ENCODE measurements around the gene SPACDR.
"Not testable (repeated sequence)": the region's sequence is repeated elsewhere in the genome, so short reads cannot be mapped to it uniquely, and the experiment has no call there.

SPACDR gene

DNA sequence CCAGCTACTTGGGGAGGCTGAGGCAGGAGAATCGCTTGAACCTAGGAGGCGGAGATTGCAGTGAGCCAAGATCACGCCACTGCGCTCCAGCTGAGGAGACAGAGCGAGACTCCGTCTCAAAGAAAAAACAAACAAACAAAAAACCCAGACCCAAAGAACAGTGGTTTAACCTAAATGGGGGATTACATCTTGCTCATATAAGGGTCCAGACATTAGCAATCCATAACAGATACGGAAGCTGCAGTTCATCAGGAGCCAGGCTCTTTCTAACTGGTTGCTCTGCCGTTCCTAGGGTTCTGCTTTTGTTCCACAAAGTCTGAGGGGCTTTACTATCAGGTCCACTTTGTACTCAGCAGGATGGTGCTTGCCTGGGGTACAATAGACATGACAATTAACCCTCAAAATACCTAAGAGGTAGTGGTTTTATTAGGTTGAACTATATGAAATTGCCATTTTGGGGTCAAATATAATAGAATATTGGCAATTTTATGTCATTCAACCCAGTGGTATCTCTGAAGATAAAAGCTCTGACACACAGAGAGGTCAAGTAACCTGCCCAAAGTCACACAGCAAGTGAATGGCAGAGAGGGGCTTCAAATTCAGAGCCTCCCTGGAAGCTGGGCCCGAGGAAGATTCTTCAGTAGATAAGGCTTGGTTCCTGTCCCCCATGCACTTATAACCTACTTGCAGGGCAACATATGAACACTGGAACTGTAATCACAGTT lies 41.0 kb upstream of the SPACDR start:
- TF ChIP-seq CTCF (IDR thresholded peaks at IDR 0.05; ENCODE audit: insufficient read depth, low read length, missing control alignments), result no peak
- ChIA-PET CTCF (interaction anchor here (1.2 to 3.2 kb wide), 4 partner anchors 22 to 59 kb away, joined by 4 to 19 read pairs (median 6); no protein-coding TSS in a partner anchor), POLR2A (no interaction called here)

GRCh38 chr7:100504031-100504430 lies 40.0 kb upstream of the SPACDR start:
- DNase-seq (ENCODE audit: low read depth, low spot score); H3K4me3 ChIP-seq (ENCODE audit: low read depth, low read length); POLR2A ChIA-PET: not testable (repeated sequence)
- CTCF ChIA-PET, result interaction anchor here (1.2 to 3.2 kb wide), 3 partner anchors 21 to 60 kb away, joined by 4 to 19 read pairs (median 6); no protein-coding TSS in a partner anchor

More for the DNA sequence above, 41.0 kb upstream of the SPACDR start:
- no peak for DNase-seq (ENCODE audit: low read depth, low spot score)
- no peak overlapping the region for H3K4me3 ChIP-seq (ENCODE audit: low read depth, low read length)

GRCh38 chr7:100500743-100501142 lies 36.7 kb upstream of the SPACDR start:
- CTCF ChIA-PET; H3K4me3 ChIP-seq (ENCODE audit: low read depth, low read length); DNase-seq (ENCODE audit: low read depth, low spot score): not testable (repeated sequence)
- POLR2A ChIA-PET, result interaction anchor here (1.0 kb wide), 1 partner anchor 36 kb away, joined by 4 read pairs; no protein-coding TSS in a partner anchor

GRCh38 chr7:100496509-100496908 lies 32.4 kb upstream of the SPACDR start:
- POLR2A ChIA-PET, result interaction anchor here (0.7 to 1.1 kb wide), 2 partner anchors 18 to 38 kb away, joined by 3 read pairs; partner anchors contain the start of gene TSC22D4
- no peak for TF ChIP-seq CTCF (IDR thresholded peaks at IDR 0.05; ENCODE audit: insufficient read depth, low read length, missing control alignments)
- no peak overlapping the region for H3K4me3 ChIP-seq (ENCODE audit: low read depth, low read length)
- DNase-seq (ENCODE audit: low read depth, low spot score), result no peak
- CTCF ChIA-PET, result interaction anchor here (0.7 to 3.1 kb wide), 6 partner anchors 12 to 85 kb away, joined by 3 to 27 read pairs (median 4); partner anchors contain the start of gene NYAP1

DNA sequence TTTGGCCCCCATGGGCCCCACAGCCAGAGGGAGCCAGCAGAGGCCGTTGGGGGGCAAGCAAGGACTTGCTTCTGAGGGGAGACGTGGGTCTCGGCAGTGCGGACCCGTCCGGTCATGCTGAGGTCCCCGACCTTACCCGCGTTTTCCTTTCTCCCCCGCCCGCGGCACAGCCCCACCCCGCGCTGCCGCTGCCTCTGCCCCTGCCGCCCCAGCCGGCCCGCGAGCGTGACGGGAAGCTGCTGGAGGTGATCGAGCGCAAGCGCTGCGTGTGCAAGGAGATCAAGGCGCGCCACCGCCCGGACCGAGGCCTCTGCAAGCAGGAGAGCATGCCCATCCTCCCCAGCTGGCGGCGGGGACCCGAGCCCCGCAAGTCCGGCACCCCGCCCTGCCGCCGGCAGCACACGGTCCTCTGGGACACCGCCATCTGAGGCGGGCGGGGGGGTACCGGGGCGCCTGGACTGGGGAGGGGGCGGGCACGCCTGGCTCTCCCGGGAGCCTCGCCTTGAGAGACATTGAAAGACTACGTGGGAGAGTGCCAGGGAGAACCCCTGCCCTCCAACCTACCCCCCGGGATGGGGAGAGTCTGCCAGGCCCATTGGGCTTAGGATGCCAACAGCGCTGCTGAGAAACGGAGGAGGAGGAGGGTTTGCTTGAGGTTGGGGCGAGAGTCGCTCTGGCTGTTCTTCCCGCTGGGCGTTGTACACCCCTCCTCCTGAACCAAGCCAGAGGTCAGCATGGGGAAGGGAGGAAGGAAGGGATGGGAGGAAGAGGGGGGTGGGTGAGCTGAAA lies 29.6 kb upstream of the SPACDR start:
- CTCF ChIA-PET, result interaction anchor here (1.7 to 7.0 kb wide), 5 partner anchors 11 to 66 kb away, joined by 3 to 42 read pairs (median 8); partner anchors contain the start of genes NYAP1 and TSC22D4
- no peak overlapping the region for H3K4me3 ChIP-seq (ENCODE audit: low read depth, low read length)
- TF ChIP-seq CTCF (IDR thresholded peaks at IDR 0.05; ENCODE audit: insufficient read depth, low read length, missing control alignments), result no peak
- POLR2A ChIA-PET, result no interaction called here
- DNase-seq (ENCODE audit: low read depth, low spot score), result no peak

DNA sequence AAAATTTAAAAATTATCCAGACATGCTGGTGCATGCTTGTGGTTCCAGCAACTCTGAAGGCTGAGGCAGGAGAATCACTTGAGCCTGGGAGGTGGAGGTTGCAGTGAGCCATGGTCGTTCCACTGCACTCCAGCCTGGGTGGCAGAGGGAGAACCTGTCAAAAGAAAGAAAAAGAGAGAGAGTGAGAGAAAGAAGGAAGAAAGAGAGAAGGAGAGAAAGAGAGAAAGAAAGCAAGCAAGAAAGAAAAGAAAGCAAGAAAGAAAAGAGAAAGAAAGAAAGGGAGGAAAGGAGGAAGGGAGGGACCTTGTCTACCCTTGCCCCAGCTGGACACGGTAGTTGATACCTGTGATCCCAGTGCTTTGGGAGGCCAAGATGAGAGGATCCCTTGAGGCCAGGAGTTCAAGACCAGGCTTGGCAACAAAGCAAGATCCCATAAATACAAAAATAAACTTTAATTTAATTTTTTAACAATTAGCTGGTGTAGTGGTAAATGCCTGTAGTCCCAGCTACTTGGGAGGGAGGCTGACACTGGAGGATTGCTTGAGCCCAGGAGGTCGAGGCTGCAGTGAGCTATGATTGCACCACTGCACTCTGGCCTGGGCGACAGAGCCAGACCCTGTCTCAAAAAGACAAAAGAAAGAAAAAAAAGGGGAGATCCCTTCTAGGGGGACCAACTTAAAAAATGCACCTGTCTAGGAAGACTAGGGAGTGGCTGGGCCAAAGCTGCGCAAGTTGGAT lies 28.8 kb upstream of the SPACDR start:
- DNase-seq (ENCODE audit: low read depth, low spot score), result no peak
- TF ChIP-seq CTCF (IDR thresholded peaks at IDR 0.05; ENCODE audit: insufficient read depth, low read length, missing control alignments), result no peak
- ChIA-PET POLR2A (no interaction called here), CTCF (interaction anchor here (1.7 to 7.0 kb wide), 4 partner anchors 12 to 67 kb away, joined by 3 to 42 read pairs (median 8); partner anchors contain the start of genes NYAP1 and TSC22D4)
- H3K4me3 ChIP-seq (ENCODE audit: low read depth, low read length), result no peak overlapping the region

All from AG04449 (cell line).